Lower leg skin (tissue), 4 donors: ENCODE results near the gene LCE7A. TPM values are rescaled to one million over a fixed set of nuclear protein-coding genes. Genes with fewer than 3 reads are reported as not detected.

Experiments used
- DNase-seq, 2 donors: peaks; one replicate each; pipeline ENCODE4 v3.0.0-alpha.2; 2019; ENCODE audit warnings: low spot score in 2 of 2
- H3K4me3 ChIP-seq: fragments of 200-600 bp; sonication (generic); 2 replicates; pipeline ENCODE4 v1.5.1; 2017; ENCODE audit warnings: mild to moderate bottlenecking, low read depth; ENCODE audit not compliant: poor library complexity, severe bottlenecking
- POLR2A ChIP-seq, 2 donors: fragments of 450-650 bp; IDR thresholded peaks; one replicate each; pipeline ENCODE4 v1.6.1; 2016 to 2017; ENCODE audit warnings: antibody characterized with exemption in 2 of 2, mild to moderate bottlenecking in 1 of 2, moderate library complexity in 1 of 2
- WGBS, 2 donors: methylation state at CpG; one replicate each; pipeline ENCODE4 v1.1.5; 2018; 5-methylcytosine and 5-hydroxymethylcytosine counted together
- intact Hi-C: fragments of 100-400 bp; cut with DNase I; formaldehyde crosslinking; loops from one replicate; pipeline ENCODE4 v1.15.0; 2023; ENCODE audit warnings: low total_unique reads
- total RNA-seq, 4 donors: library from RNA; depleted of rRNA; stranded (reverse); fragments of >200 nt; gene quantifications; one replicate each; pipeline ENCODE4 v1.1.0, GENCODE V29; 2016
- TF ChIP-seq, protein P1 (sequence below), 3 donors: fragments of 450-650 bp; IDR thresholded peaks; one replicate each; pipeline ENCODE4 v1.5.1; 2016; ENCODE audit warnings: antibody characterized with exemption in 3 of 3, mild to moderate bottlenecking in 3 of 3, moderate library complexity in 2 of 3

LCE7A gene, protein sequence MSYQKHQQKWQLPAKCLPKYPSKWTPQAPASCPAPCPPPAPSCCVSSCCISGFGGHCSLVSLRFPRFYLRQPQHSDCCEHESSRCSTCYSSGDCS
- 1 to 10 TPM in 1 of 4 donors, not detected in 3; 5.1 TPM for total RNA-seq

DNA sequence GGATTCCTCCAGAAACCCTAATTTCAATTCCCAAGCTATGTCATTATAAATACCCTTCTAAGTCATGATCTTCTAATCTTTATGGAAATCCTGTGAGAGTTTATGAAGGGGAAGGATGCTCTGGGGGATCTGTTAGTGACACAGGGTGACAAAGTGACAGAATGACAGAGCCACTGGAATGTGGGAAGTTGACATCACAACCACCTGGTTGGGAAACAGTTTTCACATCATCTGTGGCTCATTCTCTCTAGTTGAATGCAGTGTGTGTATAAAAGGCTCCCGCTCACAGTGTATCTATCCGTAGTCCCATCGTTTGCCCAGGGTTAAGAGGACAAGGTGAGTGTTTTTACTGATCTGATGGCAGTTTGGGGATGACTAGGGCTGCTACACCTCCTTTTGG lies at the start of gene LCE7A:
Gene LCE7A, plus strand, starts transcription at position 301 of the 400 bp plus-strand sequence. CDS start 702 bp downstream, outside the sequence.
- DNase-seq = no peak
- TF ChIP-seq, protein P1, sequence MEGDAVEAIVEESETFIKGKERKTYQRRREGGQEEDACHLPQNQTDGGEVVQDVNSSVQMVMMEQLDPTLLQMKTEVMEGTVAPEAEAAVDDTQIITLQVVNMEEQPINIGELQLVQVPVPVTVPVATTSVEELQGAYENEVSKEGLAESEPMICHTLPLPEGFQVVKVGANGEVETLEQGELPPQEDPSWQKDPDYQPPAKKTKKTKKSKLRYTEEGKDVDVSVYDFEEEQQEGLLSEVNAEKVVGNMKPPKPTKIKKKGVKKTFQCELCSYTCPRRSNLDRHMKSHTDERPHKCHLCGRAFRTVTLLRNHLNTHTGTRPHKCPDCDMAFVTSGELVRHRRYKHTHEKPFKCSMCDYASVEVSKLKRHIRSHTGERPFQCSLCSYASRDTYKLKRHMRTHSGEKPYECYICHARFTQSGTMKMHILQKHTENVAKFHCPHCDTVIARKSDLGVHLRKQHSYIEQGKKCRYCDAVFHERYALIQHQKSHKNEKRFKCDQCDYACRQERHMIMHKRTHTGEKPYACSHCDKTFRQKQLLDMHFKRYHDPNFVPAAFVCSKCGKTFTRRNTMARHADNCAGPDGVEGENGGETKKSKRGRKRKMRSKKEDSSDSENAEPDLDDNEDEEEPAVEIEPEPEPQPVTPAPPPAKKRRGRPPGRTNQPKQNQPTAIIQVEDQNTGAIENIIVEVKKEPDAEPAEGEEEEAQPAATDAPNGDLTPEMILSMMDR (IDR thresholded peaks at IDR 0.05) = no peak
- TF ChIP-seq POLR2A (IDR thresholded peaks at IDR 0.05) = no peak
- no peak within 1 kb of the TSS for H3K4me3 ChIP-seq
- WGBS, 2 donors = 91 to 92% methylated on average over 3 of the region's 3 CpGs
- intact Hi-C loops = no loop called here

DNA sequence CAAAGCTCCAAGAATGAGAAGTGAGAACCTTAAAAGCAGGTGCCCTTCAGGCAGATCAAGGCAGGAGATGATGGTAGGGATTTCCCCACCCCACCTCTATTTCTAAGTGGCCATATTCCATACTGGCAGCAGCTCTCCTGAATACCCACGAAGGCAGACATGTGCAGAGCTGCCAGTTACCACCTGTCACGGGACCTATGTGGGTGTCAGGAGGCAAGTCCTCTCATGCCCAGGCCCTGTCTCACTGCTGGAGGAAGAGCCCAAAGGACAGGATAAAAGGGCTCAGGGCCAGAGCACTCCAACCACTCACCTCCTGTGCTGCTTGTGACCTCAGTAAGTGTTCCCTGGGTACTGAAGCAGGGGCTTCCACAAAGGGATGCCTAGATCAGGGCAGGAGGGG lies 48.7 kb upstream of the LCE7A start:
- peak in 1 of 2 donors; percentile 46 for DNase-seq
- 64 to 73% methylated on average over 2 of the region's 2 CpGs for WGBS, 2 donors
- H3K4me3 ChIP-seq = no peak overlapping the region

DNA sequence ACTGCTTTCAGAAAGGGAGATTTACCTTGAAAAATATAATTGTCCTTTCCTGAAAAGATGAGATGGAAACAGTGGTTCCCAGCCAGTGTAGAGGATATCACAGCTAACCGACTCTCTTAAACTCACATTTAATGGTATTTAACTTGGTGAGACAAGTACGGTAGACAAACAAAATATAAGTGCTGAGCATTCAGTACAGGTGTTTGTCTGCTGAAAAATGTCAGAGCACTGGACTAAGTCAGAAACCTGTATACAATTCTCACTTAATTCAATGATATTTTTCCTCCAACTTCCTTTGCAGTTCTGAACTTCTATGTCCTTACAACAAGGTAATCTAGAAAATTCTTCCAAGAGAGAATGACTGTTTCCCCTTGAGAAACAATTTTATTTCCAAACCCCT lies 48.1 kb upstream of the LCE7A start, which contains the start of gene LCE1B:
Gene LCE1B, plus strand, starts transcription at position 301 of the 400 bp plus-strand sequence. CDS start 476 bp downstream, outside the sequence.
- TF ChIP-seq, protein P1 (IDR thresholded peaks at IDR 0.05) = no peak
- TF ChIP-seq POLR2A (IDR thresholded peaks at IDR 0.05) = no peak
- intact Hi-C loops = no loop called here
- WGBS, 2 donors = 89% methylated on average over 2 of the region's 2 CpGs
- H3K4me3 ChIP-seq = no peak within 1 kb of the TSS
- DNase-seq = no peak

More for the DNA sequence above, 48.7 kb upstream of the LCE7A start:
- no peak for TF ChIP-seq POLR2A (IDR thresholded peaks at IDR 0.05)
- TF ChIP-seq, protein P1 (IDR thresholded peaks at IDR 0.05) = no peak
- intact Hi-C loops = no loop called here

DNA sequence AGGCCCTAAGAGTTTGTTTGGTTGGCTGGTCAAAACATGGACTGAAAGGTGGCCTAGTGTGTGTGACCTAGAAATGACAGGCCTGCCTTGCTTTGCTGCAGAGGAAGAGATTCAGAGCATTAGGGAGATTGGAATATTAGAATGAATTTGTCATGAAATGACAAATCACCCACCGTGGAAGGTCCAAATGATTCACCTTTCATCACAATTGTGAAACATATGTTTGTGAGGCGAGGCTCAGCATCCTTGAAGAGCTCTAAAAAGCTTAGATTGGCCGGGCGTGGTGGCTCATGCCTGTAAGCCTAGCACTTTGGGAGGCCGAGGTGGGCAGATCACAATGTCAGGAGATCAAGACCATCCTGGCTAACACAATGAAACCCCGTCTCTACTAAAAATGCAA lies 42.5 kb upstream of the LCE7A start:
- intact Hi-C loops = no loop called here
- no peak for DNase-seq
- TF ChIP-seq, protein P1 (IDR thresholded peaks at IDR 0.05) = no peak
- no peak for TF ChIP-seq POLR2A (IDR thresholded peaks at IDR 0.05)
- no peak overlapping the region for H3K4me3 ChIP-seq
- WGBS, 2 donors = 76 to 85% methylated on average over 6 of the region's 6 CpGs

DNA sequence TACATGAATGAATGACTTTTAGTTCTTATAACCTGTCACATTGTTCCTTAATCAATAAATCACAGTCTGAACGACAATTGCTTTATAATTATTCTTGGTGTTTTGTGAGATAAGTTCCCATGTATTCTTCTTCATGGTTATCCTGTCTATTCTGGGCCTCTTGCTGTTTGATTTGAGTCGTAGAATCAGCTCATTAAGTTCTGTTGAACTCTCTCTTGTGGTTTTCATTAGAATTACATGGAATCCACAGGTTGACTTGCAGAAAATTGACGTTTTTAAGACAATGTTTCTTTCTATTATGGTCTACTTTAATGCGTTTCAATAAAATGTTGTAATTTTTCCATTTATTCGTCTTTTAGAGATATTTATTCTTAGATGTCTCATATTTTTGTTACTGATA lies 36.5 kb upstream of the LCE7A start:
- no peak for TF ChIP-seq POLR2A (IDR thresholded peaks at IDR 0.05)
- TF ChIP-seq, protein P1 (IDR thresholded peaks at IDR 0.05) = no peak
- WGBS, 2 donors = 52 to 57% methylated on average over 5 of the region's 5 CpGs
- intact Hi-C loops = no loop called here
- H3K4me3 ChIP-seq = no peak overlapping the region
- no peak for DNase-seq

DNA sequence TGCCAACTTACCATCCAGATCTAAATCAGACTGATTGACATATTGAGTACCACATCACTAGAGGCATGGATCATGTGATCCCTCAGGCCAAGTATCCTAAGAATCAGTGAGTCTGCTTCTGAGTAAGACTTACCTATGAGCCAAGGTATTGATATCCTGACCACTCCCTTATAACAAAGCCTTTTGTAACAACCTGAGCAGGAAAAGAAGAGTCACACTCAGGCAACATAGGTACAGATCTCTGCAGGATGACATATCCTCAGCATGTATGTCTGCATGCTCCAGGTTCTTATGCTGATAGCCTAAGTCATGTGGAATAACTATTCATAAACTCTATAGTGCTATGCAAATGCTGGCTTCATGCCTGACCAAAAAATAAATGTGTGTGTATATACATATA lies 34.8 kb upstream of the LCE7A start:
- DNase-seq = no peak
- no peak for TF ChIP-seq POLR2A (IDR thresholded peaks at IDR 0.05)
- TF ChIP-seq, protein P1 (IDR thresholded peaks at IDR 0.05) = no peak
- intact Hi-C loops = no loop called here
- no peak overlapping the region for H3K4me3 ChIP-seq
